NT2/D1 (cell line): ENCODE data around the gene GAD2.

Experiments
- SUZ12 ChIP-seq: IDR thresholded peaks from 2 replicates; pipeline ENCODE4 v1.6.1; 2011; ENCODE audit not compliant: insufficient read length, insufficient read depth; ENCODE audit errors: extremely low read depth
- YY1 ChIP-seq: IDR thresholded peaks from 2 replicates; pipeline ENCODE4 v1.6.1; 2011; ENCODE audit not compliant: insufficient read length, insufficient read depth
- ZNF274 ChIP-seq: IDR thresholded peaks from 2 replicates; pipeline ENCODE4 v1.6.1; 2011; ENCODE audit warnings: mild to moderate bottlenecking, low read depth, low read length

- TF ChIP-seq ZNF274 = no peak
- no peak for TF ChIP-seq SUZ12
- TF ChIP-seq YY1 = no peak
These were observed 73.7 kb downstream of the GAD2 start for GRCh38 chr10:26290236-26290635.
